C1 segment of cervical spinal cord (tissue), 14 donors: ENCODE results near the gene KIAA1586.
"Not testable (repeated sequence)": the region's sequence is repeated elsewhere in the genome, so short reads cannot be mapped to it uniquely, and the experiment has no call there.

Experiments
- DNase-seq, 14 donors: peaks; one replicate each; lab custom pipeline; 2025; lab: John Stamatoyannopoulos, UW

The KIAA1586 gene

GRCh38 chr6:57046332-57047256 is at the start of gene KIAA1586:
TSS of gene KIAA1586 (plus strand) at chr6:57046693. CDS start at chr6:57046756, 63 bp downstream.
- DNase-seq: peak; percentile 56 to 96 (median 88)

GRCh38 chr6:56999049-56999448 is 47.4 kb upstream of the KIAA1586 start:
- DNase-seq: no peak

GRCh38 chr6:56999748-57000147 is 46.7 kb upstream of the KIAA1586 start:
- not testable (repeated sequence) for DNase-seq

GRCh38 chr6:57002197-57002596 is 44.3 kb upstream of the KIAA1586 start:
- DNase-seq: no peak

GRCh38 chr6:57004292-57004691 is 42.2 kb upstream of the KIAA1586 start:
- no peak for DNase-seq

- DNase-seq: no peak
Measured at GRCh38 chr6:57006101-57006500, 40.4 kb upstream of the KIAA1586 start.

GRCh38 chr6:57008069-57008468 is 38.4 kb upstream of the KIAA1586 start:
- DNase-seq: not testable (repeated sequence)

- DNase-seq: no peak
Measured at GRCh38 chr6:57013521-57013926, 33.0 kb upstream of the KIAA1586 start.

GRCh38 chr6:57017069-57017468 is 29.4 kb upstream of the KIAA1586 start:
- DNase-seq: no peak

GRCh38 chr6:57017841-57018240 is 28.7 kb upstream of the KIAA1586 start:
- DNase-seq: no peak

GRCh38 chr6:57019434-57019833 is 27.1 kb upstream of the KIAA1586 start:
- DNase-seq: no peak

- DNase-seq: peak in 1 of 14 donors; percentile 34
Measured at GRCh38 chr6:57021086-57021720, 25.3 kb upstream of the KIAA1586 start.

- DNase-seq: no peak
Measured at GRCh38 chr6:57024321-57024720, 22.2 kb upstream of the KIAA1586 start.

- DNase-seq: no peak
Measured at GRCh38 chr6:57024775-57025174, 21.7 kb upstream of the KIAA1586 start.

GRCh38 chr6:57026001-57026400 is 20.5 kb upstream of the KIAA1586 start:
- DNase-seq: no peak

GRCh38 chr6:57027301-57027700 is 19.2 kb upstream of the KIAA1586 start:
- DNase-seq: no peak

- DNase-seq: no peak
Measured at GRCh38 chr6:57029213-57029612, 17.3 kb upstream of the KIAA1586 start.

- DNase-seq: no peak
Measured at GRCh38 chr6:57033228-57033627, 13.3 kb upstream of the KIAA1586 start.

GRCh38 chr6:57035549-57035948 is 10.9 kb upstream of the KIAA1586 start:
- DNase-seq: no peak

- peak in 1 of 14 donors; percentile 86 for DNase-seq
Measured at GRCh38 chr6:57038906-57039305, 7.6 kb upstream of the KIAA1586 start.

GRCh38 chr6:57040011-57040410 is 6.5 kb upstream of the KIAA1586 start:
- no peak for DNase-seq

GRCh38 chr6:57044061-57044460 is 2.4 kb upstream of the KIAA1586 start:
- DNase-seq: not testable (repeated sequence)

GRCh38 chr6:57044568-57044967 is 1.9 kb upstream of the KIAA1586 start:
- no peak for DNase-seq
